H1 (cell line): ENCODE results near the gene IL17RA. TPM values are rescaled to one million over a fixed set of nuclear protein-coding genes. Genes with fewer than 3 reads are reported as not detected.
"Not testable (repeated sequence)": the region's sequence is repeated elsewhere in the genome, so short reads cannot be mapped to it uniquely, and the experiment has no call there.

ENCODE experiments used
- CTCF ChIA-PET: fragments of 300-600 bp; sonication (Branson Sonifier 250); formaldehyde crosslinking; loops from one replicate; lab custom pipeline; 2021; ENCODE audit not compliant: partially characterized antibody; lab: Charles Lee
- POLR2A ChIA-PET: fragments of 300-600 bp; sonication (Branson Sonifier 250); formaldehyde crosslinking; loops from one replicate; lab custom pipeline; 2021; ENCODE audit warnings: inconsistent platforms; ENCODE audit not compliant: partially characterized antibody; lab: Charles Lee
- DNase-seq, 2 experiments: peaks; one replicate each; pipeline versions ENCODE4 v3.0.0 to v3.0.0-alpha.2; 2010 to 2022; ENCODE audit warnings: low spot score in 2 of 2, low read depth in 1 of 2, mixed read lengths in 1 of 2
- FAIRE-seq: peaks from 2 replicates; lab custom pipeline; 2011; peaks lifted over from hg19 to GRCh38; lab: Jason Lieb, UNC
- H2AFZ ChIP-seq: 2 replicates; pipeline ENCODE4 v1.8.1; 2012; ENCODE audit warnings: low read length, inconsistent platforms
- H2AK5ac ChIP-seq: 2 replicates; pipeline ENCODE4 v1.6.1; 2013; ENCODE audit warnings: low read depth, low read length
- H2BK120ac ChIP-seq: replicated peaks from 2 replicates; pipeline ENCODE3; 2013; ENCODE audit warnings: low read depth, low read length, inconsistent platforms
- H2BK12ac ChIP-seq: 2 replicates; pipeline ENCODE4 v1.6.1; 2013; ENCODE audit warnings: low read depth, low read length
- H2BK15ac ChIP-seq: 2 replicates; pipeline ENCODE4 v1.6.1; 2013; ENCODE audit warnings: low read length
- H2BK20ac ChIP-seq: 2 replicates; pipeline ENCODE4 v1.6.1; 2013; ENCODE audit warnings: low read length
- H2BK5ac ChIP-seq: 2 replicates; pipeline ENCODE4 v1.6.1; 2013; ENCODE audit warnings: low read depth, low read length
- H3K14ac ChIP-seq: 2 replicates; pipeline ENCODE4 v1.6.1; 2013; ENCODE audit warnings: inconsistent platforms; ENCODE audit not compliant: insufficient read length
- H3K18ac ChIP-seq: 2 replicates; pipeline ENCODE4 v1.6.1; 2013; ENCODE audit warnings: low read length; ENCODE audit errors: extremely low read depth
- H3K23ac ChIP-seq: 2 replicates; pipeline ENCODE4 v1.6.1; 2013; ENCODE audit warnings: inconsistent platforms; ENCODE audit not compliant: insufficient read length
- H3K23me2 ChIP-seq: 2 replicates; pipeline ENCODE4 v1.6.1; 2013; ENCODE audit warnings: low read depth, low read length
- H3K27ac ChIP-seq: 2 replicates; pipeline ENCODE4 v1.6.1; 2011; ENCODE audit warnings: low read depth, low read length, inconsistent platforms
- H3K27me3 ChIP-seq, 4 experiments: replicated peaks in 1 of 4; 1 replicate in 1 of 4; 2 replicates in 3 of 4; pipeline versions ENCODE4 v1.6.1 to v1.8.1; 2011 to 2013; ENCODE audit warnings: low read length in 3 of 4, mild to moderate bottlenecking in 3 of 4, inconsistent platforms in 2 of 4, mixed read lengths in 2 of 4, moderate library complexity in 1 of 4; ENCODE audit not compliant: control insufficient read depth in 3 of 4, insufficient read depth in 3 of 4; ENCODE audit errors: extremely low read depth in 1 of 4
- H3K36me3 ChIP-seq, 4 experiments: 2 replicates each; pipeline versions ENCODE4 v1.6.1 to v1.8.1; 2011 to 2013; ENCODE audit warnings: mild to moderate bottlenecking in 4 of 4, low read length in 3 of 4, moderate library complexity in 2 of 4, control low read depth in 1 of 4, inconsistent platforms in 1 of 4; ENCODE audit not compliant: insufficient read depth in 4 of 4, control insufficient read depth in 2 of 4
- H3K4ac ChIP-seq: replicated peaks from 2 replicates; pipeline ENCODE3; 2013; ENCODE audit warnings: low read length, low read depth, mixed read lengths, inconsistent platforms; ENCODE audit not compliant: insufficient read length
- H3K4me1 ChIP-seq, 4 experiments: replicated peaks in 1 of 4; 1 replicate in 1 of 4; 2 replicates in 3 of 4; pipeline versions ENCODE4 v1.6.1 to v1.8.1; 2011 to 2013; ENCODE audit warnings: low read length in 3 of 4, inconsistent platforms in 2 of 4, mixed read lengths in 1 of 4; ENCODE audit not compliant: insufficient read depth in 4 of 4, control insufficient read depth in 3 of 4
- H3K4me2 ChIP-seq, 2 experiments: 2 replicates each; pipeline versions ENCODE4 v1.6.1 to v1.8.1; 2011 to 2013; ENCODE audit warnings: low read depth in 2 of 2, low read length in 2 of 2, control low read depth in 1 of 2, inconsistent platforms in 1 of 2, mild to moderate bottlenecking in 1 of 2; ENCODE audit not compliant: insufficient read depth in 1 of 2
- H3K4me3 ChIP-seq, 4 experiments: fragments of 200-600, 300-600 bp in 1 of 4; sonication (generic), shearing (Covaris generic), sonication (Bioruptor Twin) in 1 of 4; 2 replicates each; pipeline versions ENCODE4 v1.5.1 to v1.8.1; 2011 to 2016; ENCODE audit warnings: low read length in 4 of 4, low read depth in 3 of 4, control low read depth in 2 of 4, inconsistent platforms in 2 of 4, mild to moderate bottlenecking in 2 of 4, mixed read lengths in 1 of 4, moderate library complexity in 1 of 4; ENCODE audit not compliant: insufficient read depth in 2 of 4; ENCODE audit errors: extremely low read depth in 1 of 4
- H3K56ac ChIP-seq: replicated peaks from 2 replicates; pipeline ENCODE3; 2013; ENCODE audit warnings: low read depth, mild to moderate bottlenecking, mixed read lengths, low read length, inconsistent platforms; ENCODE audit not compliant: insufficient read length
- H3K79me1 ChIP-seq: 2 replicates; pipeline ENCODE4 v1.6.1; 2013; ENCODE audit warnings: low read depth, low read length, control low read depth
- H3K79me2 ChIP-seq, 2 experiments: 2 replicates each; pipeline versions ENCODE4 v1.6.1 to v1.8.1; 2012 to 2013; ENCODE audit warnings: low read length in 2 of 2, mild to moderate bottlenecking in 2 of 2, inconsistent platforms in 1 of 2; ENCODE audit not compliant: insufficient read depth in 2 of 2, control insufficient read depth in 1 of 2
- H3K9ac ChIP-seq, 4 experiments: replicated peaks in 1 of 4; 1 replicate in 1 of 4; 2 replicates in 3 of 4; pipeline versions ENCODE4 v1.6.1 to v1.8.1; 2011 to 2013; ENCODE audit warnings: low read depth in 3 of 4, low read length in 3 of 4, control low read depth in 2 of 4, mild to moderate bottlenecking in 2 of 4, moderate library complexity in 2 of 4, inconsistent platforms in 1 of 4; ENCODE audit errors: extremely low read depth in 1 of 4
- H3K9me3 ChIP-seq, 2 experiments: 2 replicates each; pipeline versions ENCODE4 v1.6.1 to v1.8.1; 2012 to 2013; ENCODE audit warnings: mild to moderate bottlenecking in 2 of 2, moderate library complexity in 2 of 2, control low read depth in 1 of 2, inconsistent platforms in 1 of 2, low read depth in 1 of 2, low read length in 1 of 2, mixed read lengths in 1 of 2; ENCODE audit not compliant: insufficient read depth in 2 of 2
- H4K20me1 ChIP-seq, 2 experiments: replicated peaks in 1 of 2; 2 replicates each; pipeline versions ENCODE3 to v1.8.1; 2011 to 2013; ENCODE audit warnings: inconsistent platforms in 2 of 2, low read length in 2 of 2, mild to moderate bottlenecking in 1 of 2; ENCODE audit not compliant: insufficient read depth in 2 of 2, control insufficient read depth in 1 of 2
- H4K5ac ChIP-seq: 2 replicates; pipeline ENCODE4 v1.6.1; 2013; ENCODE audit warnings: low read length, low read depth, mixed read lengths, inconsistent platforms; ENCODE audit not compliant: insufficient read length
- H4K8ac ChIP-seq: 2 replicates; pipeline ENCODE4 v1.8.0; 2013; ENCODE audit warnings: mild to moderate bottlenecking, moderate library complexity, low read length, inconsistent platforms; ENCODE audit not compliant: insufficient read depth; ENCODE audit errors: extremely low read depth
- H4K91ac ChIP-seq: replicated peaks from 2 replicates; pipeline ENCODE3; 2013; ENCODE audit warnings: low read length, mixed read lengths, inconsistent platforms; ENCODE audit not compliant: insufficient read length
- WGBS, 2 experiments: shearing (Covaris generic) in 1 of 2; methylation state at CpG; one replicate each; pipeline versions ENCODE4 v1.1.6 to v1.1.7; 2013 to 2015; ENCODE audit warnings: low lambda C conversion rate in 2 of 2, mixed read lengths in 2 of 2, inconsistent platforms in 1 of 2, low coverage in 1 of 2, missing lambda C conversion rate in 1 of 2; ENCODE audit not compliant: insufficient replicate concordance in 2 of 2, insufficient coverage in 1 of 2, insufficient read length in 1 of 2; ENCODE audit errors: extremely low coverage in 1 of 2, missing lambda C conversion rate in 1 of 2; 5-methylcytosine and 5-hydroxymethylcytosine counted together
- polyA plus RNA-seq, 7 experiments: library from polyadenylated mRNA; depleted of rRNA in 3 of 7; stranded (reverse) in 5 of 7; unstranded in 2 of 7; fragments of >200 nt in 5 of 7; fragments of 200-250 nt in 2 of 7; gene quantifications; 1 replicate in 5 of 7; 2 replicates in 1 of 7; 4 replicates in 1 of 7; pipeline versions ENCODE4 v1.2.1 to v1.2.3, GENCODE V29; 2011 to 2013; ENCODE audit warnings: missing spikeins in 2 of 7, mixed read lengths in 2 of 7
- total RNA-seq: library from RNA; stranded (reverse); fragmentation: NEBNext Ultra II Directional; extraction: Animal tissue kit (Norgen Biotek cat#: 25700); gene quantifications from 2 replicates; pipeline ENCODE4 v1.2.1, GENCODE V29; 2021

IL17RA gene
- total and polyA plus RNA-seq, 2 of the 8 experiments (the other 6 are each of a cell fraction or from before 2014, with no cell fraction given) = 5.6 to 9.9 TPM

GRCh38 chr22:17147458-17147857, 62.7 kb downstream of the IL17RA start:
- not testable (repeated sequence) for H3K4me2 ChIP-seq, H4K8ac ChIP-seq, H2AFZ ChIP-seq, H3K4me1 ChIP-seq, H2AK5ac ChIP-seq, H3K9me3 ChIP-seq, H2BK15ac ChIP-seq, H3K56ac ChIP-seq, H2BK12ac ChIP-seq, H3K23ac ChIP-seq, DNase-seq, FAIRE-seq, H3K18ac ChIP-seq, H3K4me3 ChIP-seq, H3K4ac ChIP-seq, H2BK120ac ChIP-seq, H3K14ac ChIP-seq, H3K9ac ChIP-seq, H2BK20ac ChIP-seq, H3K79me1 ChIP-seq, H4K5ac ChIP-seq, H3K23me2 ChIP-seq, H3K27ac ChIP-seq, H3K27me3 ChIP-seq, H4K91ac ChIP-seq
- CTCF ChIA-PET = interaction anchor here (0.8 to 1.5 kb wide), 5 partner anchors 9 to 119 kb away, joined by 3 to 4 read pairs (median 3); no protein-coding TSS in a partner anchor
- Histone ChIP-seq H3K36me3 (peaks cover 0 to 17% (median 13%) of the 10 kb centered on the region in 4 experiments; a peak in 6 of 8 replicates), H4K20me1 (peaks cover 0 to 13% of the 10 kb centered on the region in 2 experiments), H3K79me2 (peaks cover 11 to 55% of the 10 kb centered on the region in 2 experiments; a peak in 3 of 4 replicates), H2BK5ac (peak overlapping the region; percentile 31; the same call in 1 of the 2 replicates)
- POLR2A ChIA-PET = interaction anchor here (0.6 kb wide), 1 partner anchor 301 kb away, joined by 3 read pairs; no protein-coding TSS in a partner anchor
- 85% methylated on average over 30 of the region's 30 CpGs; no CpG with 5 or more reads in 1 of the 2 experiments for WGBS, 2 experiments
